T-helper 1 cell treated with Interleukin-12 subunit alpha and Interleukin-12 subunit beta and Interleukin-4 antibody, amounts not matched to agents 30 ng/mL and 1 ng/mL, for 36 hours (primary cell): Measurements from ENCODE around the gene MAP2K6. TPM values are rescaled to one million over a fixed set of nuclear protein-coding genes. Genes with fewer than 3 reads are reported as not detected.

Source experiments
- total RNA-seq: library from RNA; stranded (reverse); gene quantifications from 2 replicates; pipeline ENCODE4 v1.2.3, GENCODE V29; 2022

Gene MAP2K6
- total RNA-seq, 1 donor from 2014 or later: 4.2 TPM

Other genes starting within 250 kb of the MAP2K6 start
- 0.66 and 1.2 TPM in 2 replicates for gene ABCA10, start 185.9 kb upstream of the MAP2K6 start, total RNA-seq
- gene ABCA5, start 87.6 kb upstream of the MAP2K6 start, total RNA-seq: 28.0 and 29.6 TPM in 2 replicates